NCI-H2081 (cell line): ENCODE measurements around the gene SVOPL.

ENCODE experiments used
- DNase-seq, 2 experiments: peaks; one replicate each; lab custom pipeline; 2025; lab: John Stamatoyannopoulos, UW

The SVOPL gene

DNA sequence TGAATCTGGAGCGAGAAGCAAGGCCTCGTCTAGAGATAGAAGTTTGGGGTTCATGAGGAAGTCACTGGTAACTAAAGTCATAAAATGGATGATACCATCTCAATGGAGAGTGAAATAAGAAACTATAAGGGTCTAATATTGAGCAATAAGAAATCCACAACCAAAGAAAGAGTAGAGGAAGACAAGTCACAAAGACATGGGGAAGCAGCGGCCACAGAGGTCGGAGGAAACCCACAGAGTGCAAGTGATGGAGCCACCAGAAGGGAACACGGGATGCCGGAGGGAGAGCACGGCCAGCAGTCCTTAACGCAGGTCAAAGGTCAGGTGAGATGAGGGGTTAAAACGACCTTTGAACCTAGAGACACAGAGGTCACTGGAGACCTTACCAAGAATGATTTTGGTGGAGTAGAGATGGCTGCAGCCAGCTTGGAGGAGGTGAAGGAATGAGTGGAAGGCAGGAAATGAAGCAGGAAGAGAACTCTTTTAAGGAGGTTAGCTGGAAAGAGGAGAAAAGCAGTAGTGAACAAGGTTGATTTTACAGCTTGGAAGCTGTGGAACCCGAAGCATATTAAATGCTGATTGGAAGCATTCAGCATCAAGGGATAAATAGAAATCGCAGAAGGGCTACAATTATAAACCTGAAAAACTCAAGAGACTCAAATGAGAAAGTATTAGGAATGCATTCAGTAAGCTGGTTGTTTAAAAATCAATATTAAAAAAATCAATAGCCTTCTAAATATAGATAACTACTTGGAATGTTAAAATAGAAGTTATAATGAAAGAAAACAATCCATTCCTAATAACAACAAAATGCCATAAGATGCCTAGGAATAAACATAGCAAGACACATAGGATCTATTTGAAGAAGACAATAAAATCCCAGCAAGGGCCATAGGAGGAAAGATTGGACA, 93.7 kb downstream of the SVOPL start:
- no peak for DNase-seq

DNA sequence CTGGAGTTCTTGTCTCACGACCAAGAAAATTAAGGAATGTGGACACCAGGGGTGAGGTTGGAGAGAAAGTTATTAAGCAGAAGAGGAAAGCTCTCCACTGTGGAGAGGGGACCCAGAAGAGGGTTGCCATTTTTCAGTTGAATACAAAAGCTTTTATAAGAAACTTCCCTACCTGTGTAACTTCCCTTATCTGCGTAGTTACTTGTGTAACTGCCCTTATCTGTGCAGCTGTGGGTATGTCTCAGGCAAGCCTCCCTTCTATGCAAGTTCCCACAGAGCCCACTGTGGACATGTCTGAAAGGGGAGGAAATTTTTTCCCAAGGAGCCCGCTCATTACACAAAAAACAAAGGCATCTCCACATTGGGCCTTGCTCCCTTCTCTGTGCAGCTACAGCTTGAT, 94.9 kb downstream of the SVOPL start:
- no peak for DNase-seq

DNA sequence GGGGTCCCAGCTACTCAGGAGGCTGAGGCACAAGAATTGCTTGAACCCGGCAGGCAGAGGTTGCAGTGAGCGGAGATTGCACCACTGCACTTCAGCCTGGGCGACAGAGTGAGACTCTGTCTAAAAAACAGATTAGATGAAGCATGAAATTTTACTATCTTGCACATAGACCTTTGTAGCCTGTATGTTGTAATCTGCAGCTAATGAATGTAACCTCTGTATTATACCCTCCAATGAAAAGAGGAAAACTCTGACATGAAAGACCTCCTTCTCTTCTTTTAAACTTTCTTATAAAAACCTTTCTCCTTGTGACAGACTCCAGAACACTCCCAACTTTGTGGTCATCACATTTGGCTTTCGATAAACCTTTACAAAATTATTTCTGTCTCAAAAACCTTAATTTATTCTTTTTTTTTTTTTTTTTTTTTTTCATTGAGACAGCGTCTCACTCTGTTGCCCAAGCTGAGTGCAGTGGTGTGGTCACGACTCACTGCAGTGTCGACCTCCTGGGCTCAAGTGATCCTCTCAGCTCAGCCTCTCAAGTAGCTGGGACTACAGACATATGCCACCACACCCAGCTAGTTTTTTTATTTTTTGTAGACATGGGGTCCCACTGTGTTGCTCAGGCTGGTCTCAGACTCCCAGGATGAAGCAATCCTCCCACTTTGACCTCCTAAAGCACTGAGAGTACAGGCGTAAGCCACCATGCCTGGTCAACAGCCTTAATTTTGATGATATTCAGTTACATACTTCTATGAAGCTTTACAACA, 97.4 kb downstream of the SVOPL start:
- no peak for DNase-seq

DNA sequence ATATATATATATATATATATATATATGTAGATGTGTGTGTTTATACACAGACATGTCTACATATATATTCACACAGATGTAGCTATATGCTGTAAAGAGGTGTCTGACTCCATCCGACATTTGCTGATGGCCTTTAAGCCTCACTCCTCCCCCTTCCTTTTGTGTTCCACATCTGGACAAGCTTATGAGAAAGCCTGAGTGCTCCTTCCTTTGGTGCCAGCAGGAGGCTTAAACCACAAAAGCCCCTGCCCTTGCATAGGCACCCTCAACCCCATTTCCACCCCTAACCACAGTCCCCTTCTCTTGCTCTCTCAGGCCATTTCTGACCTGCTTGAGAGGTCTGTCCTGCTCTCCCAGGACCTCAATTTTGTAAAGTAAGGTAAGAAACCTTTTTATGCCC, 98.7 kb downstream of the SVOPL start:
- no peak for DNase-seq

DNA sequence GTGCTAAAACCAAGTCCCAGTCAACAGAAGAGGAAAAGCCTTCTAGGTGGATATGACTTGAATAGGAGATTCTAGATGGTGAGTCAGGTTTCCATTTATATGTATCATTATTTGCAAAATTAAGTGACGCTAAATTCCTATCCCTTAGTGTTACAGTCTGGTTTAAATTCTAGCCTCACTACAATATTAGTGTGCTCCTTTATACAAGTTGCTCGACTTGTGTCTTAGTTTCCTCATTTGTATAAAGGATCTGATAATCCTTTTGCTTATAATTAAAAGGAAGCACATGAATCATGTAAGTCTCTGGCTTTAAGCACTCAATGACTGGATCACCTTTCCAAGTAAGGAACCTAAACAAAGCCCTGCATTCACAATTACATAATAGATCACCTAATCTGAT, 105.7 kb downstream of the SVOPL start:
- no peak for DNase-seq

DNA sequence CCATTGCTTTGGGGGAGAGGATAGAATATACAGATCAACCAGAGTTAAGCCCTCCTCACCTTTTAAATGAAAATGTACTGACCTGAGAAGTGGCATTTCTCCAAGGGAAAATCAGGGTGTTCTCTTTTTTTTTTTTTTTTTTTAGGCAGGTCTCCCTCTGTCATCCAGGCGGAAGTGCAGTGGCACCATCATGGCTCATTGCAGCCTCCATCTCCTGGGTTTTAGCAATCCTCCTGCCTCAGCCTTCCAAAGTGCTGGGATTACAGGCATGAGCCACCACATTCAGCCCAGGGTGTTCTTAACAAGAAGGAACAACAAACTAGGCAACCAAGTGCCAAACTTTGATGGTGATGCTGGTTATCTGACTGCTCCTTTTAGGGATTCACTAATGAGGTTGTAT, 111.0 kb downstream of the SVOPL start:
- DNase-seq, result no peak

DNA sequence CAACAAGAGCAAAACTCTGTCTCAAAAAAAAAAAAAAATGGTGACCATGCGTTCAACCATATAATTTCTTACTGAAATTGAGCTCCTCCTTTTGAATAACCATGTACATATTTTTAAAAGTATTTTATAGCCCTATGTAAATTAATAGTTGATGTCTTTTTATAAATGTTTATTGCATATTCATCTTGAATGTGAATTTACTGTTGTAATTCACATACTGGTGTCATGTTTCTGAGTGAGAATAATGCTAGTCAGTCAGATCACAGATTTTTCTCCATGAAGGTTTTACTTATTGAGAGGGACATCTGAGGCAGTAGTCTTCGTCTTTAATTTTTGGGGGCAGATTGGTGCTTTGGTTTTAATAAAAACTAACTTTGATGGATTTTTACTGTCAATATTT, 112.2 kb downstream of the SVOPL start:
- DNase-seq, result no peak

DNA sequence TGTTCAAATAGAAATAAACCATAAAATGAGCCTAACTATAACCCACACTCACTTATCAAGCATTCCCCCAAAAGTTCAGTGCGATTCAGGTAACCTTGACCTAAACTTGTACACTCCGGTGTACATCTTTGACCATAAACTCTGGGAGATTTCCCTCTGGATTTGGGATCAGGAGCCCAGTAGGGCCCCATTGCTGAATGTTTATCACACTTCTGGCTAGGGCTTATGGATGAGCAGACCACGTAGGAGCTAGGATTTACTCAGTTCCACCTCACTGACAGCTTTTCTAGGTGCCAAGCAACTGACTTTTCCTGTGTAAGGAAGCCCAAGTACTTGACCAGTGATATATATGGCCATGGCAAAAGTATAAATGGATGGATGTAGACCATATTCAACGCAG, 113.7 kb downstream of the SVOPL start:
- DNase-seq, result no peak

DNA sequence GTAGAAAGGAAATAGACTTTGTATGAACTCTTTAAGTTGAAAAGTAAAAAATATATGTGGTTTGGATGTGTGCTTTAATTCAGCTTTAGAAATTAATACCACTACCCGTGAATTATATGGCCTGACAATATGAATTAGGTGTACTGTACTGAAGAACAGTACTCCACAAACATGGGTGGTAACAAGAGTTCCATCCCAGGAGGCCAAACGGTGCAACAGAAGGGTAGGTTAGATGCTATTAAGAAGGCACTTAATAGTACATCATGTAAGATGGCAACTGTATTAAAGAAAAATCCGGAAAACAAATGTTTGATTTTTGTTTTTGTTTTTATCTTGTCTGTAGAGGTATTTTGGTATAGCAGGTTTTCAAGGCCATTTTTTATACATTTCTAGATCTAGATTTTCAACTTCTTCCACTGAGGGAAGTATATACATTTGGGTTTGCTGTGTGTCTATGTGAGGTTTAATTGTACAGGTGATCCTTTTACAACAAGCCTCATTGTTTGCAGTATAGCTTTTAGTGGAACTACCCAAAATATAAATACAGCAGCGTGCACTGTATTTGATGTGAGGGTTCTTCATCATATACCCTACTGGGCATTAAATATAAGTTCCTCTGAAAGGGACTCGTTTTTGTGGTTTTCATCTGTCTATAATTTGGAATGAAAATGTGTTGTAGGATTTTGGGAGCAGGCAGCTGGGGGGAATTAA, 115.7 kb downstream of the SVOPL start:
- DNase-seq, result no peak

DNA sequence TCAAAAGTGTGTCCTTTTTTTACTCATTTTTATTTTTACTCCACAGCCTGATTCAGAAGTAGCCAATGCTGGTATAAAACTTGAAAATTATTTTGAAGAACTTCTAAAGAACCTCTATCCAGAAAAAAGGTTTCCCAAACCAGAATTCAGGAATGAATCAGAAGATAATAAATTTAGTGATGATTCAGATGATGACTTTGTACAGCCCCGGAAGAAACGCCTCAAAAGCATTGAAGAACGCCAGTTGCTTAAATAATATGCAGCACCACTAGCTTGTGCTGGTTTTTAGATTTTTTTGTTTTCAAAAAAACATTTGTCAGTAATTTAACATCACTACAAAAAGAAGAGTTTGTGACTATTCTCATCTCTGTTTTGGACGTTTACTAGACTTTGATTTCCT, 116.5 kb downstream of the SVOPL start:
- no peak for DNase-seq

DNA sequence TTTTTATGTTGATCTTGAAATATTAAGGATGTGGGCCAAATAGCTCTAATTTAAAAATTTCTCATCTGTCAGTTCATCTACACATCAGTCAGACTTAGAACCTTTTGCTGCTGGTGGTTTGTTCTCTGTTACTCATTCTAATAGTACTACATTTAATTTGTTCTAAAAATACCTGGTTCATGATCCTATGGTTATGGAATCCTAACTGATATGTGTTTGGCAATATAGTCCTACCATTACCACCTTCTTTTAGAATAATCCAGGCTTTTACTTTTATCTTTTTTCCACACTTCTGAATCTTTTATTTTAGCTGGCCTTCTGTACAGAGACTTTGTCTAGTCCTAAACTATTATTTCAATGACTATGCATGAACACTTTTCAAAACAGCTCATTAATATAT, 116.9 kb downstream of the SVOPL start:
- no peak for DNase-seq

DNA sequence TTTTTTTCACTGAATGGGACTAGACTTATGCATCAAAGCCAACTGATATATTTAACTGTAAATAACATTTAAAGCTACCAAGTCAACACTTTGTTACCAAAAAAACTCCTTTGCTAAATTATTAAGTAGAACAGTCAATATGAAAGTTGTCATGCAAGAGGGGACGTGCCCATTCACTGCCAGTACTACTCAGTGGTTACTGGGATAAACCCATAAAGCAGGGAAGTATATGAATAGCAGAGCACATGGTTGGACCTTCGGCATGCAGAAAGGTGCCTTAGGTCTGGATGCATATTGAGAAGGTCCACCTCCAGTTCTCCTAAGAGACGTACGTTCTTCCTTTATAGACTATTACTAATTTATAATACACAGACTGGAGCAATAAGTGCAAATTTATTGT, 120.1 kb downstream of the SVOPL start:
- DNase-seq, result no peak

DNA sequence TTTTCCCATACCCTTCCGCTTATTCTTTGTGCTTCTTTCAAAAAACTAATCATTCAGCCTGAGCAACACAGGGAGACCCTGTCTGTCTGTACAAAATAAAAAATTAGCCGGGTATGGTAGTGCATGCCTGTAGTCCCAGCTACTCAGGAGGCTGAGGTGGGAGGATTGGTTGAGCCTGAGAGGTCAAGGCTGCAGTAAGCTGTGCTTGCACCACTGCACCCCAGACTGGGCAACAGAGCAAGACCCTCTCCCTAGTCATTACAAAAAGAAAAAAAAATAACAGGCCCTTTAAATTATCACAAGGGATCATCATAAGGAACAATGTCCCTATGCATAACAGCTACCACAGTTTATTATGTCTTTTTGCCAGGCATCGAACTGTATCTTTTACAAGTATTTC, 121.5 kb downstream of the SVOPL start:
- DNase-seq, result no peak

DNA sequence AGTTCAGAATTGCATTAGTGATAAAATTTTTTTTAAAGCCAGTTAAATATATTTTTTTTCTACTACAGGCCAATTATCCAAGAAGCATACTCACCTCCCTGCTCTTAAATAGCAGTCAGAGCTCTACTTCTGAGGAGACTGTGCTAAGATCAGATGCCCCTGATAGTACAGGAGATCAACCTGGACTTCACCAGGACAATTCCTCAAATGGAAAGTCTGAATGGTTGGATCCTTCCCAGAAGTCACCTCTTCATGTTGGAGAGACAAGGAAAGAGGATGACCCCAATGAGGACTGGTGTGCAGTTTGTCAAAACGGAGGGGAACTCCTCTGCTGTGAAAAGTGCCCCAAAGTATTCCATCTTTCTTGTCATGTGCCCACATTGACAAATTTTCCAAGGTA, 122.0 kb downstream of the SVOPL start:
- DNase-seq, result no peak

DNA sequence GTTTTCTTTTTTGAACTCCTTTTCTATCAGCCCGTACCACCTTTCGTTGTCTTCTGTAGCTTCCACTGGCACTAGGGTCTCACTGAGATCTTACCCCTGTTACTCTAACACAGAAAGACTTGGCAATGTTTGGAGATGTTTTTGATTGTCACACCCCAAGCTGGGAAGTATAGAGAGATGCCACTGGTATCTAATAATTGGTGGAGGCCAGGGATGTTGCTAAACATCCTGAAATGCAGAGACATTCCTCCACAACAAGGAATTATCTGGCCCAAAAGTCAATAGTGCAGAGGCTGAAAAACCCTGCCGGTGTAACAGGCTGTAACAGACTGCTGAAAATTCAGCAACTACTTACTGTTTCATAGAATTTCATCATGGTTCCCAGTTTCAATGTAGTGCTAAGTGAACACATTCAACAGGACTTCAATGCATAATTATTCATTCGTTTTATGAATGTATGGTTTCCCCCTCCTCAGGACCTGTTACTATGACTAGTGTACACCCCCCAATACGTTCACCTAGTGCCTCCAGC, 125.2 kb downstream of the SVOPL start:
- DNase-seq, result no peak

DNA sequence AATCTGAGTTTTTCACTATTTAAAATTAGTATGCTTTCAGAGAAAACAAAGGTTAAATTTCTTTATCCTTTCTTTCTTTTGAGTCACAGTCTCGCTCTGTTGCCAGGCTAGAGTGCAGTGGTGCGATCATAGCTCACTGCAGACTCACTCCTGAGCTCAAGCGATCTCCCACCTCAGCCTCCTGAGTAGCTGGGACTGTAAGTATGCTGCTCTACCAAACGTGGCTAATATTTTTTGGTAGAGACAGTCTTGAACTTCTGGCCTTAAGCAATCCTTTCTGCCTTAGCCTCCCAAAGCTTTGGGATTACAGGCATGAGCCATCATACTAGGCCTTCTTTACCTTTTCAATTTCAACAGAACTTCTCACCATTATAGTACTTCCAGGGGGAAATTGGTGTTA, 127.4 kb downstream of the SVOPL start:
- DNase-seq, result no peak

DNA sequence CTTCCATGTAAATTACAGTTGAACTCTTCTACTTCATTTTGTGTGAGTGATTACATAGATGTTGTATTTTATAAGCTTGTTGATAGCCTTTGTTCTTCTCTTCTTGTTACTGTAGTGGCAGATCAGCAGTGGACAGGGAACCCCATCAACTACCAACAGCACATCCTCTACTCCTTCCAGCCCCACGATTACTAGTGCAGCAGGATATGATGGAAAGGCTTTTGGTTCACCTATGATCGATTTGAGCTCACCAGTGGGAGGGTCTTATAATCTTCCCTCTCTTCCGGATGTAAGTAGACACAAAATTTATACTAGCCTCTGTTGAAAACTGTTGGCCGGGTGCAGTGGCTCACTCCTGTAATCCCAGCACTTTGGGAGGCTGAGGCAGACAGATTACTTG, 130.4 kb downstream of the SVOPL start:
- DNase-seq, result no peak

DNA sequence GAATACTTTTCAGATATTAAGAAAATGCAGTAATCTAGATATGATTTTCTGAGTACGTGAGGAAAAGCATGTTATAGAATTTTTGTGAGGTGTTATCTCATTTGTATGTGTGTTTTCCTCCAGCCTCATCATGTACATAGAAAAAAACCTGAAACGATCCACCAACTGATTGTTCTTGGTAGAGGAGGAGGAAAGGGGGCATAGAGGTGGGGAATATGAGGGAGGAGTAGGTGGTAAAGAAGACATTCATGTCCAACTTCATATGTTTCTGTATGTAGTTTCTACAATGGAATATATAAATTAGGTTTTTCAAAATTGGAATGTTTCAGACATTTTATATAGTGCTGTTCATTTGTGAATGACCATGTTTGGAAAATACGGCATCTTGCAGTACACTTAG, 131.7 kb downstream of the SVOPL start:
- DNase-seq, result no peak

DNA sequence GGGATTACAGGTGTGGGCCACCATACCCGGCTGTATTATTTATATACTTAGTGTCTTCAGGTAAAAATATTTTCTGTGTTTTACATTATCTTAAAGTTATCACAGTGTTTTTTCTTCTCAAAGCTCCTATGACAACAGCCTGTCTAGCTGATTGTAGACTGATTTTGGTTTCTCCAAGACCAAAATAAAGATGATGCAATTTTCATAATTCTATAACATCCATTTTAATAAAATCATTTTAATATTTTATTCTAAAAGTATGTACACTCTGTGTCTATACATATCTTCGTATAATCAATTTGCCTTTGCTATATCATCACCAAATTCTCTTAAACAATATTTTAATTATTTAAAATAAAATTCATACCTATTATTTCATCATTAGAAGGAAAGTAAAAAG, 132.5 kb downstream of the SVOPL start:
- DNase-seq, result no peak

DNA sequence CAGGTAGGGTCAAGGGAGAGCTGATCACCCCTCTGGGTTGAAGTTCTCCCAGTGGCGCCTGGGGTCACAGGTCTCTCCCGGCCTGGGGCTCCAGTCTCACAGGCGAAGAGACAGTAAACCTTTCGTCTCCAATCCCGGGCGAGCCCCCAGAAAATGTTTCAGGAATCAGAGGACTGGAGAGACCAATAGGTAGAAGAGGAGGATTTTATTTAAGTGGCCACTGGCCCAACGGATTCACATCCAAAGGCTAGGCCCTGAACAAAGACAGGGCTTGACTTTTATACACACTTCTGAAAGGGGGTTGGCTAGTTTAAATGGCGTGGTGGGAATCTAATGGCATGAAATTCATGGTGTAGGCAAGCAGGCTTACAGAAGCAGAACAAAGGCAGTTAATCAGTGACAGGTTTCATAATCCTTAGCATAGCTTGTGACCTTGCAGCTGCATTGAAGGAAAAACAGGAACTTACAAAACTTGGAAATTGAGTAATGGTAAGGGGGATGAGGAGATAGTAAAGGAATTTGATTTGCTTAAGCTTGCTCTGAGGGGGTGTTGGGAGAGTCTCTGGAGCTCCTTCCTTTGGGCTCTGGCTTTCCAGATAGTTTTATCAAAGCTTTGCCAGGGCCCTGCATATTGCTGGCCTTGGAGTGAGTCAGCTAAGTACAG, 135.6 kb downstream of the SVOPL start:
- no peak for DNase-seq

DNA sequence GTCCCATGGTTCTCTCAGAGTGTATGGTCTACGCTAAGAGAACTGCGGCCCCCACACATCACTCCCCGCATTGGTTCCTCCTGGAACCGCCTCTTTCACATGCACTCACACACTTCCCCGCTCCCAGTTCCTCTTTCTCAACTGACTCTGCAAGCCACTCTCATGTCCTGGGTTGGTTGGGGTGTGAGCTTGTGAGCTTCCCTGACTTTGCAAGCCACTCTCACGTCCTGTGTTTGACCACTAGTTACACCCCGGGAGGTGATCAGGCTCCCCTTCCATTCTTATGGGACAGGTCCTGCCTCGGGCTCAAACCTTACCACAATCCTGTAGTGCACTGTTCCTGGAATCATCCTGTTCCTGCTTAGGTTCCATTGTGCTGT, 136.1 kb downstream of the SVOPL start:
- no peak for DNase-seq

DNA sequence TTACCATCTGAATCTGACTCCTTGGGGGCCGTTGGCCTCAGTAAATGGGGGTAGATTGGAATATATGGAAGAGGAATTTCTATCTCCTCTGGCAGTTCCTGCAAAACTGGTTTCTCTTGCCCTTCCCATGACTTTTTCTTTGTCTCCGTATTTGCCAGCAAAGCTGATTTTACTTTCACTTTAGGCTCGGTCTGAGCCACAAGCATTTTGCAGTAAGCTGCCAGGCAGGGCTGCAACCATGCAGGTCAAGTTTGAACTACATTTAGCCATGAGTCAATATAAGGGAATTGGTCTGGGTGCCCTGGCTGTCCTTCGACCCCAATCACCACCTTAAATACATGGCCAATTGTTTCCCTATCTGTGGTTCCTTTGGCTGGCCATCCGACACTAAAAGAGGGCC, 136.8 kb downstream of the SVOPL start:
- DNase-seq, result no peak
